Stimulated activated naive CD4-positive, alpha-beta T cell treated with Interleukin-2 at 50 U/mL for 16 hours (primary cell): ENCODE data around the gene RAI14.
"Not testable (repeated sequence)": the region's sequence is repeated elsewhere in the genome, so short reads cannot be mapped to it uniquely, and the experiment has no call there.

ENCODE experiments used
- DNase-seq: peaks from one replicate; lab custom pipeline; 2025; lab: John Stamatoyannopoulos, UW

RAI14 gene

DNA sequence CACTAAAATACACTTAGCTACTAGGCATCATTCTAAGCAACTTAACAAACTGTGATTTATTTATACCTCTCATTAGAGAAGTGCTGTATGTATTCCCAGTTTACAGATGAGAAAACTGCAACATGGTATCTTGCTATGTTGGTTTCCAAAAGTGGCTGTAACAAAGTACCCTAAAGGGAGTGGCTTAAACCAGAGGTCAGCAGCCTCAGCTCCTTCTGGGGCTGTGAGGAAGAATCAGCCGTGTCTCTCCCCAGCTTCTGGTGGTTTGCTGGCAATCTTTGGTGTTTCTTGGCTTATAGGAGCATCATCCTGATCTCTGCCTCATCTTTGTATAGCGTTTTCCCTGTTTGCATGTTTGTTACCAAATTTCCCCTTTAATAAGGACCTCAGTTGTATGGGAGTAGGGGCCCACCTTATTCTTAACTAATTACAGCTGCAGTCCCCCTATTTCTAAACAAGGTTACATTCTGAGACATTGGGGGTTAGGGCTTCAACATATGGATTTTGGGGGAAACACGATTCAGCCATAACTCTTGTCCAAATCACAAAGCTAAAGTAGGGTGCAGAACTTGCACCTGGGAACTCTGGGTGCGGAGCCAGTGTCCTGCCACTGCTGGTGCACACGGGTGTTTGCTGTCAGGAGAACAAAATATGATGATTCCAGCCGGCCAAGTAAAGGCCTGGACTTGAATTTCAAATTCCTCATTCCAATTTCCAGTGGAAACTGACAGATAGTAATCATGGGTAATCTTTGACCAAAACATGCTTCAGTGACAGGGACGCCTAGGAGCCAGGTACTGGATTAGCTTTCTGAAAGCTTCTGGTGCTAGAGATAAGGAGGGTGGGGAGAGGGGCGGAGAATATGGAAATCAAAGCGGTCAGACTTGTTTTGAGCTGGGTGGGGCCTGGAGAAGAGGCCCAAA, 43.3 kb downstream of the RAI14 start:
- DNase-seq: no peak

DNA sequence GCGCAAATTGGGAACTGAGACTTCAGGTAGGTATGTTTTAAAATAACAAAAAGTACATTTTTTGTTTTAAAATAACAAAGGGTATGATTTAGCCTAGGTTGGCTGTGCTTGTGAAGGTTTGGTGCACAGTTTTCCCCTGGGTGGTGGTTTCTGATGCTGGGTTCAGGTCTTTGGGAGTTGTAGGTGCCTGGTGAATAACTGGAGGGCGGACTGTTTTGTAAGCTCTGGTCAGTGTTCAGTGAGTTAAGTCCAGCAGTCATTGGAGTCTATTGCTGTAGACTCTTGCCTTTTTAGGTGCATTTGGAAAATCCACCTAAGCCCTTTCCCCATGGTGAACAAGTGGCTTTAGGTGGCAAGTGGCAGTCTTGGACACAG, 43.9 kb downstream of the RAI14 start:
- no peak for DNase-seq

DNA sequence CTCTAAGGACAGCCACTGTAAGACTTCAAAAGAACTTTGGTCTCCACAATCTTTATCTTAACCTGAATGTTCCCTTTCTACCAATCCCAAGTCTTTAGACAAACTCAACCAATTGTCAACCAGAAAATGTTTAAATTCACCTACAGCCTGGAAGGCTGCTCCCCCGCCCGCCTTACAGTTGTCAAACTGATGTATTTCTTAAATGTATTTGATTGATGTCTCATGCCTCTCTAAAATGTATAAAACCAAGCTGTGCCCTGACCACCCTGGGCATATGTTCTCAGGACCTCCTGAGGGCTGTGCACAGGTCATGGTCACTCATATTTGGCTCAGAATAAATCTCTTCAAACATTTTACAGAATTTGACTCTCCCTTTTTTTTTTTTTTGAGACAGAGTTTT, 45.3 kb downstream of the RAI14 start:
- not testable (repeated sequence) for DNase-seq

DNA sequence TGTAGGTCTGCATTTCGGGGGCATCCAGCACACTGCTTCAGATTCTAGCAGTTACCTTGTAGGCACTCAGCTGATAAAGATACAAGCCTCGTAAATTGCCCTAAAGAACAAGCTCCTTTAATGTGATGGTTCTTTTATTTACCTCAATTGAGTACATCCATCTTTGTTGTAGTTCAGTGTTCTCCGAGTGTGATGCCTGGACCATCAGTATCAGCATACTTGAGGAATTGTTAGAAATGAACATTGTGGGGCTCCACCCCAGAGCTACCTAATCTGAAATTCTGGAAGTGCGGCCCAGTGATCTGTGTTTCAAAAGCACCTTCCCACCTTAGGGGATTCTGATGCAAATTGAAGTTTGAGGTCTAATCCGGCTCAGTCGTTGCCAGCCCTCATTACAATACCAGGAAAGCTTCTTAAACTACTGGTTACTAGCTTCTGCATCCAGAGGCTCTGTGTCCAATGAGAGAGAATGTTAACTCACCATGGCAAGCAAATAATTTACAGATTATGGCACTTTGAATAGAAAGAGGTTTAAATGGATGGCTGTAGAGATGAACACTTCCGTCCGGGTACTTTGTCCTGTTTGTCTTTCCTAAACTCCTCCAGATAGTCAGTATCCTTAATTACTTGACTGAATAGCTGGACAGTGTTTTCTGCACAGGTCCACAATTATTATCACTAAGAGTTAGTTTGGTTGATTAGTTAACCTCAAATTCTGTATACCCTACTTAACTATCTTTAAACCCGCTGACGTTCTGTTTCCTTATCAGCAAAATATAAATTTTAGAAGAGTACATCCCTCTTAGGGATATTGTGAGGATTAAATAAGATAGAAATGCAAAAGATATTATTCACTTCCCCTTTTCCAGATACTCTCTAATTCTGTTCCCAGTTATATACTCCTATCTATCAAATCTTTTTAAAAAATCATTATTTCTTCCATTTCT, 47.9 kb downstream of the RAI14 start:
- DNase-seq: no peak

DNA sequence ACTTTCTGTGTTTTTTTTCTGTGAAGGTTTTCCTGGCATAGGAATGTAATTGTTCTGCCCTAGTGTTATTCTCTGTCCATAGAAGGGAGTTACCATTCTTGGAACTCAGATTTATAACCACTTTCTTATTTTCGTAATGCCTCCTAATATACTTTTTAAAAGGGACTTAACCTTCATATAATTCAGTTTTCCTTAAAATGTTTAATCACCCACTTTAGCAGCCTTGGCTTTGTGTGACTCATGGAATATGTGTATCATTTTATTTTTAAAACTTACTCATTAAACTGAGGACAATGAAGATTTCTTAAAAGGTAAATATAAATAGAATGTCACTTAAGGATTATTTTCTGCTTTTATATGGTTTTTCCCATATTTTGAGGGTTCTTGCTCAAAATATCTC, 50.0 kb downstream of the RAI14 start:
- DNase-seq: no peak

DNA sequence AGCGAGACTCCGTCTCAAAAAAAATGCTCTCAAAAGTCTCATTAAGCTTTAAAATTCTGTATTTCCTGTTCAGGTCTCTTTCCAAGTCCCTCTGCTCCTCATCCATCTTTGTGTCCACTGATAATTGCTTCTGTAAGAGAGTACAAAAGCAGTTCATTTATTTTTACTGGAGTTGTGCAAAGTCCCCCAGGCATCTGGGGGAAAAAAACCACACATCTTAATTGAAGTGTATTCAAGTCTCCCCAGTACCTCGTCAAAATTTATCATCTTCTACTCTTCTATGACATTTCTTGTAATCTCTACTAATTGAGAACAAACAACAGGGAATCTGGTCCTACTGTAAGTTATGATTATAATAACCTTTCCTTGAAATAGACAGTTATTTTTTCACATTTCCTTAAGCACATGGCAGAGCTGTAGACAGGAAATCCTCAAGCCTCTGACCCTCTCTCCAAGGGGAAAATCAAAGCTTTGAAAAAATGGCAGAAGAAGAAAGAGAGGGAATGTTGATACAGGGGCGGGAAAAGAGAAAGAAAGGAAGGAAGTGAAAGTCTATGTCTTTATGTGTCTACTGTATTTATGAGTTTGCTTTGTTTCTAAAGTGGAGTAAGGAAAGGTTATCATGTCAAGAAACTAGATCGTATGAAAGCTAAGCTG, 51.5 kb downstream of the RAI14 start:
- DNase-seq: no peak

DNA sequence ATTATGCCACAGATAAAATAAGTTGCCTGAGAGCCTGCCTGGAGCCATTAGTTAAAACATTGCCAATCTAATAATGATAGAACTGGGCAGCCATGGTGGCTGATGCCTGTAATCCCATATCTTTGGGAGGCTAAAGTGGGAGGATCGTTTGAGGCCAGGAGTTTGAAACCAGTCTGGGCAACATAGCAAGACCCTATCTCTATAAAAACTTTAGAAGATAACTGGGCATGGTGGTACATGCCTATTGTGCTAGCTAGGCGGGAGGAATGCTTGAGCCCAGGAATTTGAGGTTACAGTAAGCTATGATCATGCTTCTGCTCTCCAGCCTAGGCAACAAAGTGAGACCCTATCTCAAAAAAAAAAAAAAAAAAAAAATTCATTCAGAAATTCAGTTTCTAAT, 52.6 kb downstream of the RAI14 start:
- DNase-seq: no peak

DNA sequence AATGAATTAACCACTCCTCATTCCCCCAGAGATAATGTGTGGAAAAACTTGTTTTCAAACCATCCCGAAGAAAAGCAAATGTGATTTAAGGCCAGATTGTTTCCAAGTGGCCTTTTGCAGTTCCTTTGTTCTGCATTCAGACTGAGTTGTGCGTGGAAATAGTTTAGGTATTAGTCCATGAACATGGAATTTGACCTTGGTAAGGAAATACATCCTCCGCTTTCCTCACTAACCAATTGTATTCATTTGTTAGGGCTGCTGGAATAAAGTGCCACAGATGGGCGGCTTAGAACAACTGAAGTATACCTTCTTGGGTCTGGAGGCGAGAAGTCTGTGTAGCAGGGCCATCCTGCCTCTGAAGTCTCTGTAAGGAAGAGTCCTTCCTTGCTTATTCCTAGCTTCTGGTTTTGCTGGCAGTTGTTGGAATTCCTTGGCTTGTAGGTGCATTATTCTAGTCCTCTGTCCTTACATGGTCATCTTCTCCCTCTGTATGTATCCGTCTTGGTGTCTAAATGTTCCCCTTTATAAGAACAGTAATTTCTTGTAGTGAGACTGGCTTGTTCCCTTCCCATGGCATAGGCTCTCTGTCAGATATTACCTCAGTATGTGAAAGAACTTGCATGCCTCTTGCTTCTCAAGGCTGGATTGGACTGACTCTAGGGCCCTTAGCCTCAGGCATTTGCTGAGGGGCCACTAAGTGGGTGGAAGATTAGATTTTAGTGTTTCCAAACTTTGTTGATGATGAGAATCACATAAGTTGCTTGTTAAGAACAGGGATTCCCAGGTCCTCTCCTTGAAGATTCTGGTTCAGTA, 53.9 kb downstream of the RAI14 start:
- DNase-seq: no peak

DNA sequence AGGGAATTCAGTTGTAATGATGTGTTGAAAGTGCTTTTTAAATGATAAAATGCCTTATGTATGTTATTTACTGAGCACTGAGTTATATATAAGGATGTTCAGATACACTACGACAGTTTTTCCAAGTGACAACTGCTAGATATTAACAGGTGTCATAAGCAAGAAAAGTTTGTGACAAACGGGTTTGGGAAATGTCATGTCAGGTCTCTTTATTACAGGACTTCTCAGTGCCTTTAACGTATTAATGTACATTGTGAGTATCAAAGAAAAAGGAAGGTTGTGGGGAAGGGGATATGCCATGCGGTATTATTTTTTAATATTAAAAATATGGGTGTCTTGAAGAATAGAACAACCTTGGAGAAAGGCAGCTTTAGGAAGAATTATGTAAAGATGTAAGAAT, 56.4 kb downstream of the RAI14 start:
- DNase-seq: no peak

DNA sequence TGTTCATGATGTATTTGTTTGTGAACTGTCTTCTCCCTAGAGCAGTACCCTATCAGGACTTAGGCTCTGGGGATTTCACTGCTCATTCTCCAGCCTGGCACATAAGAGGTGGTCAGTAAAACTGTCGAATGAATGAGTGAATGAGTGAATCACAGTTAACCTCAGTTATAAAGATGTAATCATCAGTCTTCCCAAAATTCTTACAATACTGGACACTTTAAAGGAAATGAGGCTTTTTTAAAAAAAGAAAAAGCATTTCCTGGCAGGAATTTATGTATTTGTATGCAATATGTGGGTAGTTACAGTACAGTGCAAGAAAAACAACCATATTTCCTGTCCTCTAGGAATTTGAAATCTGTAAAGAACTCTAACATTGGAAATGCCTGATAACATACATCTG, 59.6 kb downstream of the RAI14 start:
- no peak for DNase-seq

DNA sequence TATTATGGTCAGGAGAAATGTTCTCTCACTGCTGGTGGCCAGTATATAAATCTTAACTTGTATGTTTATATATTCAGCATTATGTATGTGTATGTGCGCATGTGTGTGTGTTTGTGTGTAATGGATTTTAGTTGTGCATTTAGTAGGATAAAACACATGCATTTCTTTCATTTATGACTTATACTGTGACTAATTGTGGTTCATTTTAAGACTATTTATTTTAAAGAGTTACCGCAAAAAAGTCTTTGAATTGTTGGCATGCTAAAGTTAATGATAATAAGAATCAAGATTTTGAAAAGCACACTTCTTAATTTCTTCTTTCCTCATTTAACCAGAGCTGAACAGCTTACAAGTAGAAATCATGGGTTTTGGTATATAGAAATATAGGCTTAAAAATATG, 60.9 kb downstream of the RAI14 start:
- no peak for DNase-seq

DNA sequence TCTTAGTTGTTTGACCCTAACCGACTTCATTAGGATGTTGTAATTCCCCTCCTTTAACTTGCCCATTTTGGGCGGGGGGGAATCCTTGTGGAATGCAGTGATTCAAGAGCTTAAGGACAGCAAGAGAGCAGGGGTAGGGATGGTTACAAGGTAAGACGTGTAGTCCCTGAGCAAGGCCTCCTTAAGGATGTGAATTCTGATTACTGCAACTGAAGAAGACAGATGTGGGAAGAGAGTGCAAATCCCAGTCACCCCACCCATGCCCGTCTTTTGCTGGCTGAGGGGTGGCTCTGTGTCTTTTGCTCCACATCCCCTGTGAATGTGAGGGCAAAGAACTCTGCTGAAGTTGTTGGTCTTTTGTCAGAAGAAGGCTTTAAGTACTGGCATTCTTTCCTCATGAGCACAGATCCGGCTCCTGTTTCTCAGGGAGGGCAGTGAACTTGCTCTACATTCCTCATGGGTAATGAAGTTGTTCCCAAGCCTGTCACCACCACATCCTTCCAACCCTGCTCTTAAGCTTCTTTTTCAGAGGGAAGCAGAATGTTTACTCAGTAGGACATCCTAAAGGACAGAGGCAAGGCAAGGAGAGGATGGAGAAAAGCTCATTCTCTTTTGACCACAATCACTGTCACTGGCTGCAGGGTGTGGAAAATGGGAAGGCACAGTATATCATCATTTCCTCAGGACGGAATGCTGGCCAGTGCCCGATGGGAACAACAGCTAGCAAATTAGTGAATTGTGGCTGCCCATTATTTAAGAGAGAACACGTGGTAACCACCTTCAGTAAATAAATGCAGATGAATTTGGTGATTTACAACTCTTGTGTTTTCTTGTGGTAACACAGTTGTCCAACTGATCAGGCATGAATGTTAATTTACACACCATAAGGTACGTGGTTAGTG, 61.5 kb downstream of the RAI14 start:
- DNase-seq: no peak

DNA sequence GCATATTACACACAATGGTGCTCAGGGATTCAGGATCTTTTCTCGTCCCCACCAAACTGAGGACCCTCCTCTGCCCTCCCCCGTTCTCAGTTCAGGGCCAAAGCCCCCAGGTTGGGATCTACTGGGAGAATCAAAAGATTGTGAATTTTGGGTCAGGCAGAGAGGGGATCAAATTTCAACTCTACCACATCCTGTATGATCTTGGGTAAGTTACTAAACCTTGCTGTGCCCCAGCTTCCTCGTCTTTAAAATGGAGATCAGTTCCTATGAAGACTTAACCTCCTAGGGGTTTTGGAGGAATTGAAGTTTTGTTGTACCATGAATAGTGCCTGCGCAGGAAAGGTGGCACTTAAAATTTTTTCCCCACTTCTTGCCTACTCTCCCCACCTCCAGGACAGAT, 62.4 kb downstream of the RAI14 start:
- DNase-seq: no peak

DNA sequence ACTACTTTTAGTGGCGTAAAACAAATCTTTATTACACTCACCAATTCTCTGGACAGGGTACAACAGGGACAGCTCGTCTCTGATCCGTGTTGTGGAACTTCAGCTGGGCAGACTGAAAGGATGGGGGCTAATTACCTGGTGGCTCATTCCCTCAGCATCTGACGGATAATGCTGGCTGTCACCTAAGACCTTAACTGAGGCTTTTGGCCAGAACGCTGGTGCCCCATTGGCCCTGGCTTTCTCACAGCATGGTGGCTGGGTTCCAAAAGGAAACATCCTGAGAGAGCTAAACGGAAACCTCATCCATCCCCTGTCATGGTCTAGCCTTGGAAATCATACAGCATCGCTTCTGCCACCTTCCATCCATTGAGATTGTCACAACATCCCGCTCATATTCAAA, 62.9 kb downstream of the RAI14 start:
- DNase-seq: no peak

DNA sequence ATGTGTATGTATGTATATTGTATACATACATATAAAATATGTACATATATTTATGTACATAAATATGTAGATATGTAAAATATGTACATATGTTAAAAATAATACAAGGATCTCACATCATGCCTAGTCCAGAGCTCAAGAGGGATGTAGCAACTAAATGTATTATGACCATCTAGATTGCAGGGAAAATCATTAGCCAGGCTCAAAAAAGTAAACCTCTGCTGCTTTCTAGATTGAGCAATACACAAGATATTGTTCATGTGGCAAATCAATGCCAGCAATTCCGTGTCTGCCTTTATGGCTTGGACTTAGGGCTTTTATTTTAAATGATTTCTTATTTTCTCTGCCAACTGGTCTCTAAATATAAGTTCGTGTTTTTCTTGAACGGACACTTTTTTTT, 65.2 kb downstream of the RAI14 start:
- DNase-seq: no peak

DNA sequence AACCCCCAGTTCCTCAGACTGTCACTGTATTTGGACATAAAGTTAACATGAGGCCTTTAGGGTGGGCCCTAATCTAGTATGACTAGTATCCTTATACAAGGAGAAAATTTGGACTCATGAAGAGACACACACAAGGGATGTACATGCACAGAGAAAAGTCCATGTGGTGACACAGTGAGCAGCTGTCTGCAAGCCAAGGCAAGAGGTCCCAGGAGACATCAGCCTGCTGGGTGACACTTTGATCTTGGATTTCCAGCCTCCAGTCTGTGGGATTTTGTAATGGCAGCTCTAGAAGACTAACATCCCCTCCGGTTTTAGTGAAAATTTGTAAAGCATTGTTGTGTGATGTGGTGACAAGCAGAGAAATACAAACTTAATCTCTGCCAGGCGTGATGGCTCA, 66.1 kb downstream of the RAI14 start:
- no peak for DNase-seq

DNA sequence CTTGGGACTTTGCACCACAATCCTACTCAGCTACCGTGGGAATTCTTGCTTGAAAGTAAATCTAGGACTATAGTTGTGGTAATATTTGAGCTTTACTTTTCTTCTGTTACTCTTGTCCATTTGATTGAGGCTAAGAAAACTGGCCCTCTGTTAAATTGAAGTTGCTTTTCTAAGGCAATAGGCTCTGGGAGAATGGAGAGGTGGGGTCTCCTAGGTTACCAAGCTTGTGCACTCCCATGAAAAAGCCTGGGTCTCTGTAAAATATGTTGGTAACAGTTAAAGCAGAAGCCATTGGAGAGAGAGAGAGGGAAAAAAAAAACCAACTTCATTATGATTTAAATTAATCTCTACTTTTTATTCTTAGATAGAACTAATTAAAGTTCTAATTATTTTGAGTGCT, 68.6 kb downstream of the RAI14 start:
- no peak for DNase-seq

DNA sequence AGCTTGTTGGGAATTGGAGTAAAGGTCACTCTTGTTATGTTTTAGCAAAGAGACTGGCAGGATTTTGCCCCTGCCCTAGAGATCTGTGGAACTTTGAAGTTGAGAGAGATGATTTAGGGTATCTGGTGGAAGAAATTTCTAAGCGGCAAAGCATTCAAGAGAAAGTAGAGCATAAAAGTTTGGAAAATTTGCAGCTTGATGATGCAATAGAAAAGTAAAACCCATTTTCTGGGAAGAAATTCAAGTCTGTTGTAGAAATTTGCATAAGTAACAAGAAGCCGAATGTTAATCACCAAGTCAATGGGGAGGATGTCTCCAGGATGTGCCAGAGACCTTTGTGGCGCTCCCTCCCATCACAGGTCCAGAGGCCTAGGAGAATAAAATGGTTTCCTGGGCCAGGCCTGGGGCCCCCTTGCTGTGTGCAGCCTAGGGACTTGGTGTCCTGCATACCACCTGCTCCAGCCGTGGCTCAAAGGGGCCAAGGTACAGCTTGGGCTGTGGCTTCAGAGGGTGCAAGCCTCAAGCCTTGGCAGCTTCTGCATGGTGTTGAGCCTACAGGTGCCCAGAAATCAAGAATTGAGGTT, 71.1 kb downstream of the RAI14 start:
- DNase-seq: not testable (repeated sequence)

DNA sequence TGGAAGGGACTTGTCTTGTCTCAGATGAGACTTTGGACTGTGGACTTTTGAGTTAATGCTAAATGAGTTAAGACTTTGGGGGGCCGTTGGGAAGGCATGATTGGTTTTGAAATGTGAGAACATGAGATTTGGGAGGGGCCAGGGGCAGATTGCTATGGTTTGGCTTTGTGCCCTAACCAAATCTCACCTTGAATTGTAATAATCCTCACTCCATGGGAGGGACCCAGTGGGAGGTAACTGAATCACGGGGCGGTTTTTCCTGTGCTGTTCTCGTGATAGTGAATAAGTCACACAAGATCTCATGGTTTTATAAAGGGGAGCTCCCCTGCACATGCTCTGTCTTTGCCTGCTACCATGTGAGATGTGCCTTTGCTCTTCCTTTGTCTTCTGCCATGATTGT, 72.1 kb downstream of the RAI14 start:
- no peak for DNase-seq
